Psoas muscle (tissue), 8 donors: Measurements from ENCODE around the gene FANK1. TPM values are rescaled to one million over a fixed set of nuclear protein-coding genes. Genes with fewer than 3 reads are reported as not detected.

Experiments used
- ATAC-seq, 4 donors: fragments of 200-7000 bp; cut with Tn5 transposase; one replicate each; pipeline ENCODE4 v1.9.1; 2020; ENCODE audit warnings: moderate library complexity in 3 of 4, mild to moderate bottlenecking in 2 of 4
- DNase-seq, 2 donors: peaks; one replicate each; pipeline ENCODE4 v3.0.0-alpha.2; 2020
- H3K27ac ChIP-seq: fragments of 200-600 bp; one replicate; pipeline ENCODE4 v1.8.0; 2022
- H3K27me3 ChIP-seq, 3 donors: fragments of 200-600 bp in 1 of 3; one replicate each; pipeline versions ENCODE4 v1.6.1 to v1.8.0; 2013 to 2022; ENCODE audit warnings: low read length in 2 of 3, mild to moderate bottlenecking in 2 of 3, moderate library complexity in 1 of 3; ENCODE audit not compliant: insufficient read depth in 3 of 3
- H3K36me3 ChIP-seq, 2 donors: fragments of 200-600 bp in 1 of 2; one replicate each; pipeline versions ENCODE4 v1.6.1 to v1.8.0; 2013 to 2022; ENCODE audit warnings: low read depth in 1 of 2, mild to moderate bottlenecking in 1 of 2, moderate library complexity in 1 of 2; ENCODE audit not compliant: insufficient read depth in 1 of 2
- H3K4me1 ChIP-seq: fragments of 200-600 bp; one replicate; pipeline ENCODE4 v1.8.0; 2022
- H3K4me3 ChIP-seq: fragments of 200-600 bp; one replicate; pipeline ENCODE4 v1.8.0; 2022; ENCODE audit warnings: mild to moderate bottlenecking
- H3K9me3 ChIP-seq: fragments of 200-600 bp; one replicate; pipeline ENCODE4 v1.8.0; 2022
- CTCF ChIP-seq: fragments of 200-600 bp; IDR thresholded peaks from one replicate; pipeline ENCODE4 v1.8.0; 2022; ENCODE audit warnings: antibody characterized with exemption
- WGBS, 3 donors: extraction: QIAGEN DNeasy Blood & Tissue Kit; methylation state at CpG; one replicate each; pipeline versions ENCODE4 v1.1.6 to v1.1.7; 2013; 5-methylcytosine and 5-hydroxymethylcytosine counted together
- intact Hi-C, 2 donors: fragments of 100-400 bp; cut with DNase I; formaldehyde crosslinking; loops; one replicate each; pipeline versions ENCODE4 v1.11.0 to v1.14.2; 2022
- polyA plus RNA-seq, 3 donors: library from polyadenylated mRNA; stranded (reverse); fragments of 200-250 nt; gene quantifications; one replicate each; pipeline ENCODE4 v1.2.3, GENCODE V29; 2013
- total RNA-seq, 4 donors: library from RNA; stranded (reverse); fragmentation: NEBNext Ultra II Directional in 2 of 4; extraction: Animal tissue kit (Norgen Biotek cat#: 25700) in 2 of 4; gene quantifications; one replicate each; pipeline versions ENCODE4 v1.2.1 to v1.2.4, GENCODE V29; 2021 to 2023
- donor health status: healthy with polysubstance abuse.
- donor health status: DM: no; HTN: no; CAD: no; lungs with moderate emphysema.
- donor health status: Bipolar disorder and iron deficiency.
- donor health status: healthy.
- donor health status: DM: yes; HTN: yes; CAD: no.
- donor health status: DM: no; HTN: no; CAD: no.
- donor health status: DM: no; HTN: no; CAD: no.
- donor health status: DM: yes; HTN: yes; CAD: no.

Gene FANK1
- total and polyA plus RNA-seq, 7 donors, result 0.23 to 0.49 (median 0.29) TPM; not detected in 3

- 80 to 86% (median 81%) methylated on average over 3 of the region's 3 CpGs for WGBS, 3 donors
- Histone ChIP-seq H3K27ac (no peak overlapping the region), H3K4me3 (no peak overlapping the region), H3K36me3 (peaks cover 8 to 53% of the 10 kb centered on the region in 2 donors), H3K4me1 (no peaks in the 10 kb centered on the region), H3K9me3 (no peaks in the 10 kb centered on the region), H3K27me3 (no peaks in the 10 kb centered on the region)
- intact Hi-C loops, result no loop called here
- ATAC-seq (no peak), DNase-seq (no peak)
- no peak for TF ChIP-seq CTCF
Measured at GRCh38 chr10:125865120-125865519, 31.2 kb upstream of the FANK1 start.

GRCh38 chr10:125866421-125867029, 29.8 kb upstream of the FANK1 start:
- TF ChIP-seq CTCF, result no peak
- peaks cover 8 to 52% of the 10 kb centered on the region in 2 donors for H3K36me3 ChIP-seq
- no peaks in the 10 kb centered on the region for H3K9me3 ChIP-seq
- no peak for ATAC-seq
- no peak overlapping the region for H3K27ac ChIP-seq
- no peaks in the 10 kb centered on the region for H3K27me3 ChIP-seq
- intact Hi-C loops, result no loop called here
- no peak for DNase-seq
- WGBS, 3 donors, result 95 to 97% (median 96%) methylated on average over 7 of the region's 7 CpGs
- H3K4me1 ChIP-seq, result no peaks in the 10 kb centered on the region
- no peak overlapping the region for H3K4me3 ChIP-seq

- peak; percentile 86 for TF ChIP-seq CTCF
- Histone ChIP-seq H3K27ac (no peak overlapping the region), H3K4me1 (no peaks in the 10 kb centered on the region), H3K36me3 (peaks cover 8 to 40% of the 10 kb centered on the region in 2 donors), H3K27me3 (no peaks in the 10 kb centered on the region), H3K4me3 (no peak overlapping the region), H3K9me3 (no peaks in the 10 kb centered on the region)
- intact Hi-C loops, result no loop called here
- WGBS, 3 donors, result 64 to 67% (median 67%) methylated on average over 7 of the region's 7 CpGs
- ATAC-seq, result peak in 3 of 4 donors; percentile 48 to 74 (median 66)
- DNase-seq, result no peak
Measured at GRCh38 chr10:125868372-125868975, 27.9 kb upstream of the FANK1 start.

GRCh38 chr10:125871338-125871737, 25.0 kb upstream of the FANK1 start:
- ATAC-seq, result no peak
- 84 to 94% (median 87%) methylated on average over 4 of the region's 4 CpGs for WGBS, 3 donors
- intact Hi-C loops, result no loop called here

More at GRCh38 chr10:125871338-125871737, 25.0 kb upstream of the FANK1 start:
- Histone ChIP-seq H3K4me3 (no peak overlapping the region), H3K9me3 (peaks cover 5% of the 10 kb centered on the region), H3K27me3 (no peaks in the 10 kb centered on the region), H3K36me3 (peaks cover 11 to 27% of the 10 kb centered on the region in 2 donors), H3K4me1 (no peaks in the 10 kb centered on the region), H3K27ac (no peak overlapping the region)
- TF ChIP-seq CTCF, result no peak
- DNase-seq, result no peak
